PFSK-1 (cell line): ENCODE results near the gene CSTA. TPM values are rescaled to one million over a fixed set of nuclear protein-coding genes. Genes with fewer than 3 reads are reported as not detected.

Experiments used
- FOXP2 ChIP-seq: optimal IDR thresholded peaks from 2 replicates; pipeline ENCODE3; 2011; ENCODE audit warnings: borderline replicate concordance, control low read depth, inconsistent platforms; ENCODE audit not compliant: insufficient read depth; ENCODE audit errors: extremely low read length, extremely low read depth
- POLR2AphosphoS5 ChIP-seq: IDR thresholded peaks from 2 replicates; pipeline ENCODE4 v1.6.1; 2012; ENCODE audit warnings: low read depth, mild to moderate bottlenecking, control low read depth, low read length, moderate library complexity
- SIN3A ChIP-seq: IDR thresholded peaks from 2 replicates; pipeline ENCODE4 v1.6.1; 2012; ENCODE audit warnings: mild to moderate bottlenecking, low read length, moderate library complexity, borderline replicate concordance; ENCODE audit not compliant: insufficient read depth
- TAF1 ChIP-seq: IDR thresholded peaks from 2 replicates; pipeline ENCODE4 v1.6.1; 2012; ENCODE audit warnings: low read length, control low read depth, borderline replicate concordance; ENCODE audit not compliant: insufficient read depth
- polyA plus RNA-seq: library from polyadenylated mRNA; unstranded; fragments of >200 nt; gene quantifications from one replicate; pipeline ENCODE4 v1.2.1, GENCODE V29; 2012; ENCODE audit warnings: low read depth, missing spikeins; ENCODE audit not compliant: insufficient read length
- TF ChIP-seq, protein P1 (sequence below), 2 experiments: IDR thresholded peaks; 2 replicates each; pipeline versions ENCODE4 v1.6.1 to v1.8.0; 2011 to 2012; ENCODE audit warnings: low read depth in 2 of 2, low read length in 2 of 2, control low read depth in 1 of 2, inconsistent platforms in 1 of 2, mild to moderate bottlenecking in 1 of 2, moderate library complexity in 1 of 2; ENCODE audit not compliant: insufficient read depth in 1 of 2

Gene CSTA, protein sequence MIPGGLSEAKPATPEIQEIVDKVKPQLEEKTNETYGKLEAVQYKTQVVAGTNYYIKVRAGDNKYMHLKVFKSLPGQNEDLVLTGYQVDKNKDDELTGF
- polyA plus RNA-seq = 2.4 TPM

DNA sequence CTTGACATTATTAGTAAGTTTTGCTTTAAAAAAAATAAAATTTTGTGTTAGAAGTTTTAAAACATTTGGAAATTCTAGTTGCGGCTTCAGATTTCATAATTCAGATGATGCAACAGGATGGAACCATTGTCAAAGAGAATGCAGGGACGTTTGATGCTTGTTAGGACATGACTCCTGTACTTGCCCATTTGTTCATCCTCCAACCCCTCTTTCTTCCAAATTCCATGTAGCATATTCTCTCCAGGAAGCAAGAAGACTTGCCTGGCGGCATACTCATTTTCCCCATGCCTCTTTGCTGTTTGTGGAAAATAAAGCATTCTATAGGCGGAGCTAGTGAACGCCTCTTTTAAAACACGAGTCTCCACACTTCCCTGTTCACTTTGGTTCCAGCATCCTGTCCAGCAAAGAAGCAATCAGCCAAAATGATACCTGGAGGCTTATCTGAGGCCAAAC lies at the start of gene CSTA:
Gene CSTA (plus strand): TSS at position 378 of the 453 bp plus-strand sequence. CDS start 45 bp downstream, at position 423.
- TF ChIP-seq POLR2AphosphoS5 (no peak), TAF1 (no peak), FOXP2 (no peak), SIN3A (no peak)
- TF ChIP-seq, protein P1, sequence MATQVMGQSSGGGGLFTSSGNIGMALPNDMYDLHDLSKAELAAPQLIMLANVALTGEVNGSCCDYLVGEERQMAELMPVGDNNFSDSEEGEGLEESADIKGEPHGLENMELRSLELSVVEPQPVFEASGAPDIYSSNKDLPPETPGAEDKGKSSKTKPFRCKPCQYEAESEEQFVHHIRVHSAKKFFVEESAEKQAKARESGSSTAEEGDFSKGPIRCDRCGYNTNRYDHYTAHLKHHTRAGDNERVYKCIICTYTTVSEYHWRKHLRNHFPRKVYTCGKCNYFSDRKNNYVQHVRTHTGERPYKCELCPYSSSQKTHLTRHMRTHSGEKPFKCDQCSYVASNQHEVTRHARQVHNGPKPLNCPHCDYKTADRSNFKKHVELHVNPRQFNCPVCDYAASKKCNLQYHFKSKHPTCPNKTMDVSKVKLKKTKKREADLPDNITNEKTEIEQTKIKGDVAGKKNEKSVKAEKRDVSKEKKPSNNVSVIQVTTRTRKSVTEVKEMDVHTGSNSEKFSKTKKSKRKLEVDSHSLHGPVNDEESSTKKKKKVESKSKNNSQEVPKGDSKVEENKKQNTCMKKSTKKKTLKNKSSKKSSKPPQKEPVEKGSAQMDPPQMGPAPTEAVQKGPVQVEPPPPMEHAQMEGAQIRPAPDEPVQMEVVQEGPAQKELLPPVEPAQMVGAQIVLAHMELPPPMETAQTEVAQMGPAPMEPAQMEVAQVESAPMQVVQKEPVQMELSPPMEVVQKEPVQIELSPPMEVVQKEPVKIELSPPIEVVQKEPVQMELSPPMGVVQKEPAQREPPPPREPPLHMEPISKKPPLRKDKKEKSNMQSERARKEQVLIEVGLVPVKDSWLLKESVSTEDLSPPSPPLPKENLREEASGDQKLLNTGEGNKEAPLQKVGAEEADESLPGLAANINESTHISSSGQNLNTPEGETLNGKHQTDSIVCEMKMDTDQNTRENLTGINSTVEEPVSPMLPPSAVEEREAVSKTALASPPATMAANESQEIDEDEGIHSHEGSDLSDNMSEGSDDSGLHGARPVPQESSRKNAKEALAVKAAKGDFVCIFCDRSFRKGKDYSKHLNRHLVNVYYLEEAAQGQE (IDR thresholded peaks at IDR 0.05; ENCODE audit: insufficient read depth in 1 of 2, low read depth in 2 of 2, low read length in 2 of 2) = no peak

DNA sequence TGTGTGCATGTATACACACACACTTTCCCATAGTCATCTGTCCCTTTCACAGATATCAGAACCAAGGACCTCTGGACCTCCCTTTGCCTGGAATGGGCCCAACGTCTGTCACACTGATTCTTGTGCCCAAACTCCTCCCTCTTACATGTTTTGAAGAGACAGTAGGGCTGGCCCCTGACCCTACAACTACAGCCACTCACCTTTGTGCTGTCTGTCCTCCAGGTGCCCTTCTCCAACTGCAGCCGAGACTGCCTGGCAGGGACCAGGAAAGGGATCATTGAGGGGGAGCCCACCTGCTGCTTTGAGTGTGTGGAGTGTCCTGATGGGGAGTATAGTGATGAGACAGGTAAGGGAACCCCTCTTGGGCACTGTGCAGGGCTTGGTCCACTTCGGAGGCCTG lies 43.2 kb upstream of the CSTA start:
- TF ChIP-seq SIN3A (no peak), POLR2AphosphoS5 (no peak), FOXP2 (no peak), TAF1 (no peak)
- TF ChIP-seq, protein P1 (IDR thresholded peaks at IDR 0.05; ENCODE audit: insufficient read depth in 1 of 2, low read depth in 2 of 2, low read length in 2 of 2) = no peak

DNA sequence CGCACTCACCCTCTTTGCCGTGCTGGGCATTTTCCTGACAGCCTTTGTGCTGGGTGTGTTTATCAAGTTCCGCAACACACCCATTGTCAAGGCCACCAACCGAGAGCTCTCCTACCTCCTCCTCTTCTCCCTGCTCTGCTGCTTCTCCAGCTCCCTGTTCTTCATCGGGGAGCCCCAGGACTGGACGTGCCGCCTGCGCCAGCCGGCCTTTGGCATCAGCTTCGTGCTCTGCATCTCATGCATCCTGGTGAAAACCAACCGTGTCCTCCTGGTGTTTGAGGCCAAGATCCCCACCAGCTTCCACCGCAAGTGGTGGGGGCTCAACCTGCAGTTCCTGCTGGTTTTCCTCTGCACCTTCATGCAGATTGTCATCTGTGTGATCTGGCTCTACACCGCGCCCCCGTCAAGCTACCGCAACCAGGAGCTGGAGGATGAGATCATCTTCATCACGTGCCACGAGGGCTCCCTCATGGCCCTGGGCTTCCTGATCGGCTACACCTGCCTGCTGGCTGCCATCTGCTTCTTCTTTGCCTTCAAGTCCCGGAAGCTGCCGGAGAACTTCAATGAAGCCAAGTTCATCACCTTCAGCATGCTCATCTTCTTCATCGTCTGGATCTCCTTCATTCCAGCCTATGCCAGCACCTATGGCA lies 41.1 kb upstream of the CSTA start:
- TF ChIP-seq FOXP2 (no peak), POLR2AphosphoS5 (no peak), TAF1 (no peak), SIN3A (no peak)
- TF ChIP-seq, protein P1 (IDR thresholded peaks at IDR 0.05; ENCODE audit: insufficient read depth in 1 of 2, low read depth in 2 of 2, low read length in 2 of 2) = no peak

DNA sequence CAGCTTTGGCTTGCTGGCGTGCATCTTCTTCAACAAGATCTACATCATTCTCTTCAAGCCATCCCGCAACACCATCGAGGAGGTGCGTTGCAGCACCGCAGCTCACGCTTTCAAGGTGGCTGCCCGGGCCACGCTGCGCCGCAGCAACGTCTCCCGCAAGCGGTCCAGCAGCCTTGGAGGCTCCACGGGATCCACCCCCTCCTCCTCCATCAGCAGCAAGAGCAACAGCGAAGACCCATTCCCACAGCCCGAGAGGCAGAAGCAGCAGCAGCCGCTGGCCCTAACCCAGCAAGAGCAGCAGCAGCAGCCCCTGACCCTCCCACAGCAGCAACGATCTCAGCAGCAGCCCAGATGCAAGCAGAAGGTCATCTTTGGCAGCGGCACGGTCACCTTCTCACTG lies 40.6 kb upstream of the CSTA start:
- TF ChIP-seq SIN3A = no peak
- no peak for TF ChIP-seq TAF1

DNA sequence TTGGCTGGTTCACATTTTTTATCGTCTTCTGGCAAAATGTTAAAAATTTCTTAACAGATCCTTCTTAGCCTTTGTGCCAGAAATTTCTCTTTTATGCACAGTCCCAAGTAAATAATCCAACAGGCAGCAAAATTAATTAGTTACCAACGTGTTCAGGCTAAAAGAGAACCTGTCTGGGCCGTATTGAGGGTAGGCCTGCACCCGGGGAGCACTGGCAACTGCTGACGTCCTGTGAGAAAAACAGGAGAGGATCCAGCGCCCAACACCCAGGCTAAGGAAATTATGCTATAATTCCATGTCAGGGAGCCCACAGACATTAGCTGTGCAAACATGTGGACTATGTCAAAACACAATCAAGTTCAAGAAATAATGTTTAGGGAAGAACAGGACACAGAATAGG lies 30.7 kb upstream of the CSTA start:
- TF ChIP-seq TAF1 (no peak), POLR2AphosphoS5 (no peak), FOXP2 (no peak), SIN3A (no peak)
- TF ChIP-seq, protein P1 (IDR thresholded peaks at IDR 0.05; ENCODE audit: insufficient read depth in 1 of 2, low read depth in 2 of 2, low read length in 2 of 2) = no peak
